ENCODE measurements around the gene PEX5L.

DNA sequence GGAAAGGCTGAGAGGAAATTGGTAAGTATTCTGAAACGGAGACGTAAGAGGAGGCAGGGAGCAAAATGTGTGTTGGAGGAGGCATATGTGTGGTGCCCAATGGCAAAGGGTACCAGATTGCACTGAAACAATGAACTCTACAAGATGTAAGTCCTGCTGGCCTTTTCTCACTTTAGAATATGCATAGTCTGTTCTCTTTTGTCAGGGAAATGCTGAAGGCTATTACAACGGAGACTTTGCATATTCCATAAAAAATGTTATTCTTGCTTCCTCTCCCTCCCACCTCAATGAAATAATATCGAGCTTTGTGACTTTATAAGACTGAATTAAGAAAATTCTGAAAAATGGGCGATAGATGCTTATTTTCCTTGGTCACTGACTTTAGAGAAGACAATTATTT lies 85.9 kb downstream of the PEX5L start:
- TF ChIP-seq, protein P1, sequence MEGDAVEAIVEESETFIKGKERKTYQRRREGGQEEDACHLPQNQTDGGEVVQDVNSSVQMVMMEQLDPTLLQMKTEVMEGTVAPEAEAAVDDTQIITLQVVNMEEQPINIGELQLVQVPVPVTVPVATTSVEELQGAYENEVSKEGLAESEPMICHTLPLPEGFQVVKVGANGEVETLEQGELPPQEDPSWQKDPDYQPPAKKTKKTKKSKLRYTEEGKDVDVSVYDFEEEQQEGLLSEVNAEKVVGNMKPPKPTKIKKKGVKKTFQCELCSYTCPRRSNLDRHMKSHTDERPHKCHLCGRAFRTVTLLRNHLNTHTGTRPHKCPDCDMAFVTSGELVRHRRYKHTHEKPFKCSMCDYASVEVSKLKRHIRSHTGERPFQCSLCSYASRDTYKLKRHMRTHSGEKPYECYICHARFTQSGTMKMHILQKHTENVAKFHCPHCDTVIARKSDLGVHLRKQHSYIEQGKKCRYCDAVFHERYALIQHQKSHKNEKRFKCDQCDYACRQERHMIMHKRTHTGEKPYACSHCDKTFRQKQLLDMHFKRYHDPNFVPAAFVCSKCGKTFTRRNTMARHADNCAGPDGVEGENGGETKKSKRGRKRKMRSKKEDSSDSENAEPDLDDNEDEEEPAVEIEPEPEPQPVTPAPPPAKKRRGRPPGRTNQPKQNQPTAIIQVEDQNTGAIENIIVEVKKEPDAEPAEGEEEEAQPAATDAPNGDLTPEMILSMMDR (IDR thresholded peaks at IDR 0.05) = no peak
- no peak for TF ChIP-seq POLR2A (IDR thresholded peaks at IDR 0.05)
